T-helper 2 cell treated with Interferon-gamma antibody and Interleukin-4, amounts not matched to agents 5 μg/mL and 100 μg/mL, for 36 hours (primary cell): ENCODE results near the gene ZNF181.

Experiments used
- DNase-seq: peaks from one replicate; pipeline ENCODE4 v3.0.0; 2021; ENCODE audit warnings: low spot score
- H3K27ac Mint-ChIP-seq: one replicate; pipeline ENCODE4 v1.8.0; 2021; ENCODE audit warnings: mild to moderate bottlenecking, mixed read lengths
- H3K27me3 Mint-ChIP-seq: one replicate; pipeline ENCODE4 v1.8.0; 2021; ENCODE audit warnings: low read depth, mixed read lengths
- H3K36me3 Mint-ChIP-seq: one replicate; pipeline ENCODE4 v1.8.0; 2021; ENCODE audit warnings: low read depth, mixed read lengths
- H3K4me1 Mint-ChIP-seq: one replicate; pipeline ENCODE4 v1.8.0; 2021; ENCODE audit warnings: low read depth, mixed read lengths
- H3K4me3 Mint-ChIP-seq: one replicate; pipeline ENCODE4 v1.8.0; 2022; ENCODE audit warnings: mild to moderate bottlenecking, moderate library complexity, mixed read lengths
- H3K9me3 Mint-ChIP-seq: one replicate; pipeline ENCODE4 v1.8.0; 2021; ENCODE audit warnings: mixed read lengths

Gene ZNF181

DNA sequence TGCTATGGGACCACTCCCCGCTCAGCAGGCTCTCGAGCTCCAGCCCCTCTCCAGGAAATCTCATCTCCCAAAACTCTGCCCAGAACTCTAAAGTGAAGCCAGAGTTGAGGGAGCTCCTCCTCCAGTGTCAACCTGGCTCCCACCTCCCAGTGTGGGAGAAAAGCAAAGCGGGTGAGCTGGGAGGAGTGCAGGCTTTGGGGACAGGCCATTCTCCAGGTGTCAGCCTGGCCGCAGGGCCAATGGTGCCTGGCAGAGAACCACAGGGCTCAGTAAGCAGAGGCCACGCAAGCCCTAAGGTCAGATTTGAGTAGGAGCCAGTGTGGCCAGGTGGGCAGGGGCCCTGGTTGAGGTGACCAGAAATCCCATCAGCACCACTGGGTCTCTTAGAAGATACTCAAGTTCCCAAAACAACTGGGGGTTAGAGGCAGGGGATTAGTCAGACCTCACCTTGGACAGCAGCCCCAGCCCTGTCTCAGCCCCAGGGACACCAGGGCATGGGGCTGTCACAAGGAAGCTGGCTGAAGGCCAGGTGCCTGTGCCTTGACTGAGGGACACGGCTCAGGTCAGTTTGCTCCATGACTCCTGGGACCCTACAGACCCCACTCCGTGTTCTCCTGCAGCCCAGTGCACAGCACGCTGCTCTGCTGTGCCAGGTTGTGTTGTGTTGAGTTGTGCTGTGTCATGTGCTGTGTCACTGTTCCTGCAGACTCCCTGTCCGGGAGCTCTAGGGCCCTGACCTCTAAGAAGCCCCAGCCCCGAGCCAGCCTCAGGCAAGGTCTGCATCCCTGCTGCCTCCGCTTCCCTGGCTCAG lies 2.8 kb upstream of the ZNF181 start:
- Mint-ChIP-seq H3K4me1 (peaks cover 20% of the 10 kb centered on the region), H3K4me3 (no peak overlapping the region), H3K36me3 (peaks cover 13% of the 10 kb centered on the region), H3K9me3 (peaks cover 15% of the 10 kb centered on the region), H3K27me3 (no peaks in the 10 kb centered on the region), H3K27ac (no peak overlapping the region)
- no peak for DNase-seq

DNA sequence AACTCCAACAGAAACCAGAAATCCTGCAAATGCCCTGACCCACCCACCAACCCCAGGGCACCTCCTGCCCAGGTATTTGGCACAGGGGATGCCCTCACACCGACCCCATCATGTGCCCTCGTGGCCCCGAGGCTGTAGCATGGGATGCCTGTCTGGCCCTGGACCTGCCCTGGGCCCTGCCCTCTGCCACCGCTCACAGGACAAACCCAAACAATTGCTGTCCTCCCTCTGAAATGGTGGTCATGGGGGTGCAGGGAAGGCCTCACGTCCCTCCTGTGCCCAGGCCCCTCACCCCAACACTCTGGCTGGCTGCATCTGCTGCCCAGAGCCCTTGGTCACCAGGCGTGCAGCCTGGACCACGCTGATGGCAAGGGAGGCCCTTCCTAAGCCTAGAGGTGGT lies 2.1 kb upstream of the ZNF181 start:
- no peak overlapping the region for H3K4me3 Mint-ChIP-seq
- no peak overlapping the region for H3K27ac Mint-ChIP-seq
- H3K36me3 Mint-ChIP-seq: peaks cover 18% of the 10 kb centered on the region
- peaks cover 20% of the 10 kb centered on the region for H3K4me1 Mint-ChIP-seq
- no peak for DNase-seq
- no peaks in the 10 kb centered on the region for H3K27me3 Mint-ChIP-seq
- peaks cover 19% of the 10 kb centered on the region for H3K9me3 Mint-ChIP-seq

DNA sequence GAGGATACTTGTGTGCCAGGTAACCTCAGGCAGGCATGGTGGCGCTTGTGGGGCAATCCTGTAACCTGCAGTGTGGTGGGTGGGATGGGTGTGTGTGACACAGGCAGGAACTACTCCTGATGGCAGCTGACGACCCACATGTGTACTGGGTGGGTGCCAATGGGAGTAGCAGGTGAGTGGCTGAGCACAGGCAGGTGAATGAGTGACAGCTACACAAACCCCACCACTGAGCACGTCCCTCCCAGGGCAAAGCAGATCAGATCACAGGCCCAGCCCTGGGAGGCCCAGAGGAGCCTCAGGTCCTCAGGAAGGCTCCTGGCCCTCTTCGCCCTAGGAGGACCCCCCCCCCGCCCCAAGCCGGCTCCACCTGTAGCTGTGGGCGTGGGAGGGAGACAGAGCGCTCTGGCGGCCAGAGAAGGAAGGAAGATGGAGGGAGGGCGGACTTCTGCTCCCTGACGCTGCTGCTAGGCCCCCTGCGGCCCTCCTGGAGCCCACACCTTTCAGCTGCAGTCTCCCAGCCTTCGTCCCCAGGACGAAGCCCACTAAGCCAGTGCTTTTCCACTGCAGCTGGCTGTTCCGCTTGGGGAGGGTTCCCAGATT lies 1.3 kb upstream of the ZNF181 start:
- no peak for DNase-seq
- Mint-ChIP-seq H3K9me3 (peaks cover 20% of the 10 kb centered on the region), H3K27ac (peak overlapping the region; percentile 55), H3K27me3 (no peaks in the 10 kb centered on the region), H3K4me1 (peaks cover 20% of the 10 kb centered on the region), H3K4me3 (peak overlapping the region; percentile 54), H3K36me3 (peaks cover 18% of the 10 kb centered on the region)

DNA sequence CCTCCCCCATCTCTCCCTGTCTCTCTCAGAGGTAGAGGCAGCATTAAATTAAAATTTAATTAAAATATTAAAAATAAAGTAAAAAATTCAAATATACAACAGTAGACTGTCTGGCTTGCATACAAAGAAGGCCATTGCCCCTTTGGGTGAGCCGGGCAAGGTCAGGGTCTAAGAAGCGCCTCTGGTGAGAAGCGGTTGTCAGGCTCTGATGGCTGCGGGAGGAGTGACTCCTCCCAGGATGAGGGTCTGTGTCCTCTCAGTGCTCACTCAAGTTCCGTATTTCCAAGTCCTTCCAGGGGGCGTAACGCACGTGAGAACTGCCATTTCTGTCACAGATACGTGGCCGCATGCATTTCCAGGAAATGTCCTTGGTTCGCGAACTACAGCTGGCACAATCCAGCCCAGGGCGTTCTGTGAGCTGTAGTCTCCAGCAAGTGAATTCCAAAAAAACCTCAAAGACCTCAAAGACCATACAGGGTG lies 737 bp upstream of the ZNF181 start:
- Mint-ChIP-seq H3K27ac (peak overlapping the region; percentile 92), H3K36me3 (peaks cover 22% of the 10 kb centered on the region), H3K27me3 (no peaks in the 10 kb centered on the region), H3K4me3 (peak overlapping the region; percentile 88), H3K4me1 (peaks cover 20% of the 10 kb centered on the region), H3K9me3 (peaks cover 25% of the 10 kb centered on the region)
- no peak for DNase-seq

DNA sequence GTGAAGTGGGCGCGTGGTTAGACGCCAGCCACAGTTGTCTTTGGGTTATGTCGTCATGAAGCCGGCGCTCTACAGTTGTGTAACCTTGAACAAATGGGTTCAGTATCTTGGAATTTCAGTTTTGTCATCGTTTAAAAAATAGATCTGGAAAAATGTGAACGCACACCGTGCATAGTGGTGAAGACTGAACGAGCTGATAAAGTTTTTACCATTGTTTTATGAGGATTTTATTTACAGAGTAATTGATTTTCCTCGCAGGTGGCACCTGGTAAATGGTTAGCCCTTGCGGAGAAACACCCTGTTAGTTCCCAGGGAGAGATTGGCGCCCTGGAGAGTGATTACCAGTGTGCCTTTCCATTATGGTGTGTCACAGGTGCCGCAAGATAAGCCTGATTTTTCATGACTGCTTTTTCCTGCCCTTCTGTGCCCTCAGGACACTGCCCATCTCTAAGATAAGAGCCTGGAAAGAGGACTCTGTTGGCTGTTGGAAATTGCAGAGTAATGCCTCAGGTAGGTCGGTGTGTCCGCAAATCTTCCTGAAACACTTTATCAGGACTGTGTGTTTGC lies 577 bp downstream of the ZNF181 start:
- Mint-ChIP-seq H3K27me3 (no peaks in the 10 kb centered on the region), H3K4me1 (peaks cover 20% of the 10 kb centered on the region), H3K4me3 (peak overlapping the region; percentile 88), H3K9me3 (peaks cover 36% of the 10 kb centered on the region), H3K27ac (peak overlapping the region; percentile 92), H3K36me3 (peaks cover 32% of the 10 kb centered on the region)
- no peak for DNase-seq

DNA sequence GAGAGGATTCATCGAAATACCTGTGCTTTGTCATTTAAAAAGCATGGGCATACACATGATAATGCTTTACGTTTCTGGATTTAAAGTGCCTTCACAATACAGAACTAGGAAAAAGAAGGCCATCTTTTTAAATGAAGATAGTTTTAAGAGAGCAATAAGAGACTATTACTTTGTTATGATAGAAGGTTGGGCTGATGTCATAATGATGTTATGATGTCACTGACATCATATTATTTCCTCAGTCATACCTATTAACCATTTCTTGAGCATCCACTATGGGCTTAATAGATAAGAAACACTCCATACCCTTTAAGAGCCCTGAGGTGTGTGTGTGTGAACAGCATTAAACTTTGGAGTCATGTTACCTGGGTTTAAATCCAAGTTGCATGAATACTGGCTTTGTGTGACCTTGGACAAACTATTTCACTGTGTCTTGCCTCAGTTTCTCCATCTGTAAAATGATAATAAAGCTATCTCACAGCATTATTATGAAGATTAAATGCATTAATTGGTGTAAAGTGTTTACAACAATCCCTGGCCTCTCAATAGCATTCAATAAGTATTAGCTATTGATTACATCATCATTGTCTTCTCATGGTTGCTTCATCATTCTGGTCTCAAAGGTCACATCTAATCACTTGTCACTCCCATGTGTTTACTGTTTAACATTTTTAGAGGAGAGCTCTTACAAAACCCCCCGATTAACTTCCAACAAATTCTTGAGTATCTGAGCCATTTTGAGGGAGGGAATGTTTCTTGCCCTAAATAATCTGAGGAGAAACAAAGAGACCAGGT lies 11.1 kb downstream of the ZNF181 start:
- no peak overlapping the region for H3K27ac Mint-ChIP-seq
- no peaks in the 10 kb centered on the region for H3K27me3 Mint-ChIP-seq
- DNase-seq: no peak
- H3K4me1 Mint-ChIP-seq: no peaks in the 10 kb centered on the region
- H3K4me3 Mint-ChIP-seq: no peak overlapping the region
- peaks cover 13% of the 10 kb centered on the region for H3K36me3 Mint-ChIP-seq
- peaks cover 74% of the 10 kb centered on the region for H3K9me3 Mint-ChIP-seq

DNA sequence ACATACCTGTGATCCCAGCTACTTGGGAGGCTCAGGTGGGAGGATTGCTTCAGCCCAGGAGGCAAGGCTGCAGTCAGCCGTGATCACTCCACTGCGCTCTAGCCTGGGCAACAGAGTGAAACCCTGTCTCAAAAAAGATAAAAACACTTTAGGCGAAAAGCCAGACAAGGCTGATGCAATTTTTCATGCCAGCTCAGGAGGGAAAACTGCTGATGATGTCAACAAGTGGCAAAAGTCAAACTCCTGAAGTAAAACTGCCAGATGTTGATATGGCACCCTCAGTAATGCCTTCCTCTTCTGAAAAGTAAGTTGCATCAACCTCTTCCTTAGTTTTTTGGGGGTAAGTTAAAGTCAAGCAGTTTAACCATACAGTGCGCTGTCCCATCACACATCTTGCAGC lies 23.4 kb downstream of the ZNF181 start:
- Mint-ChIP-seq H3K9me3 (peaks cover 80% of the 10 kb centered on the region), H3K27ac (no peak overlapping the region), H3K4me3 (no peak overlapping the region), H3K4me1 (no peaks in the 10 kb centered on the region), H3K27me3 (no peaks in the 10 kb centered on the region), H3K36me3 (peaks cover 3% of the 10 kb centered on the region)
- DNase-seq: no peak

DNA sequence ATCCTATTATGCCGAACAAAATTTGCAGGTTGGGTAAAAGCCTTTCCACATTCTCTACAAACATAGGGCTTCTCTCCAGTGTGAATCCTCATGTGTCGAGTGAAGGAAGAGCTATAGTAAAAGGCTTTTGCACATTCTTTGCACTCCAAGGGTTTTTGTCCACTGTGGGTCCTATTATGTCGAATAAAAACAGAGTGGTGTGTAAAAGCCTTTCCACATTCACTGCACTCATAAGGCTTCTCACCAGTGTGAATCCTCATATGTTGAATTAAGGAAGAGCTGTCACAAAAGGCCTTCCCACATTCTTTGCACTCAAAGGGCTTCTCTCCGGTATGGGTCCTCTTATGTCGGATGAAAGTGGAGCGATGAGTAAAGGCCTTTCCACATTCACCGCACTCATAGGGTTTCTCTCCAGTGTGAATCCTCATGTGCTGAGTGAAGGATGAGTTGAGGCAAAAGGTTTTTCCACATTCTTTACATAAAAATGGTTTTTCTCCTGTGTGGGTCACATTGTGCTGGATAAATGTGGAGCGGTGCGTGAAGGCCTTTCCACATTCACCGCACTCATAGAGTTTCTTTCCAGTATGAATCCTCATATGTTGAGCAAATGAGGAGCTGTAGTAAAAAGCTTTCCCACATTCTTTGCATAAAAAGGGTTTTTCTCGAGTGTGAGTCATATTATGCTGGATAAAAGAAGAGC lies 25.3 kb downstream of the ZNF181 start:
- H3K36me3 Mint-ChIP-seq: peaks cover 8% of the 10 kb centered on the region

DNA sequence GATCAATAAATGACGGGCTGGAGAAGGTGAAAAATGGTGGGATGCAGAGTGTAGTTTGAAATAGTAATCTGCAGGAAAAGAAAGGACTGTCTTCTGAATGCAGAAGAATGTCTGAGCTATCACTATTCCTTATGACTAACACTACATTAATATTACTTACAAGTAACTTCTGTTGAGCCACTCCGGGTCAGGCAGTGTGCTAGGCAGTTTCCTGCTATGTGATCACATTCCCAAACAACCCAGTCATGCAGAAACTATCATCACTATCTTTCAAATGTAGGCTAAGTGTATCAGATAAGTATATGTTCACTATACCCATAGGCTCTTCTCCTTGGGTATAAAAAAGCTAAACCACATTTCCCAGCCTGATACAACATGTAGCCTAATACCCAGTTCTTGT lies 32.3 kb downstream of the ZNF181 start:
- no peak for DNase-seq
- Mint-ChIP-seq H3K27me3 (no peaks in the 10 kb centered on the region), H3K27ac (no peak overlapping the region), H3K4me3 (no peak overlapping the region), H3K36me3 (peaks cover 27% of the 10 kb centered on the region), H3K4me1 (peaks cover 1% of the 10 kb centered on the region), H3K9me3 (peaks cover 53% of the 10 kb centered on the region)

More for the DNA sequence above, 25.3 kb downstream of the ZNF181 start:
- H3K4me3 Mint-ChIP-seq: no peak overlapping the region
- no peak overlapping the region for H3K27ac Mint-ChIP-seq
- no peak for DNase-seq
- H3K27me3 Mint-ChIP-seq: no peaks in the 10 kb centered on the region
- no peaks in the 10 kb centered on the region for H3K4me1 Mint-ChIP-seq
- H3K9me3 Mint-ChIP-seq: peaks cover 82% of the 10 kb centered on the region

DNA sequence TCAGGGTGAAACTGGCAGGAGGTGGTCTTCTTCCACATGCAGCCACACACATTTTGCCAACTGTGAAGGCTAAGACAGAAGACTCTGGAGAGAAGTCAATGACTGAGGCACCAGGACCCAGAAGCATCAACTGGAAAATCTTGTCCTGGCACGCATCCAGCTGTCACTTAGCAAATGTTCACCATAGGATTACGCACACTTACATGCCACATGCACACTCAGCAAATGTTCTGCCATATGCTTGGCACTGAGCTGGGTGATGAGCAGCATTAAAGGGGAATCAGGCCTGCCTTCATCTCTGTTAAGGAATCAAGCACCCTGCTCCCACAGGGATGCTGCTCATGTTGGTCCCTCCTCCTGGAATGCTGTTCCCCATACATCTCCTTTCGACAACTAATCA lies 33.9 kb downstream of the ZNF181 start:
- no peak overlapping the region for H3K4me3 Mint-ChIP-seq
- peaks cover 45% of the 10 kb centered on the region for H3K9me3 Mint-ChIP-seq
- no peak overlapping the region for H3K27ac Mint-ChIP-seq
- peaks cover 26% of the 10 kb centered on the region for H3K36me3 Mint-ChIP-seq
- DNase-seq: no peak
- H3K4me1 Mint-ChIP-seq: peaks cover 6% of the 10 kb centered on the region
- H3K27me3 Mint-ChIP-seq: no peaks in the 10 kb centered on the region

DNA sequence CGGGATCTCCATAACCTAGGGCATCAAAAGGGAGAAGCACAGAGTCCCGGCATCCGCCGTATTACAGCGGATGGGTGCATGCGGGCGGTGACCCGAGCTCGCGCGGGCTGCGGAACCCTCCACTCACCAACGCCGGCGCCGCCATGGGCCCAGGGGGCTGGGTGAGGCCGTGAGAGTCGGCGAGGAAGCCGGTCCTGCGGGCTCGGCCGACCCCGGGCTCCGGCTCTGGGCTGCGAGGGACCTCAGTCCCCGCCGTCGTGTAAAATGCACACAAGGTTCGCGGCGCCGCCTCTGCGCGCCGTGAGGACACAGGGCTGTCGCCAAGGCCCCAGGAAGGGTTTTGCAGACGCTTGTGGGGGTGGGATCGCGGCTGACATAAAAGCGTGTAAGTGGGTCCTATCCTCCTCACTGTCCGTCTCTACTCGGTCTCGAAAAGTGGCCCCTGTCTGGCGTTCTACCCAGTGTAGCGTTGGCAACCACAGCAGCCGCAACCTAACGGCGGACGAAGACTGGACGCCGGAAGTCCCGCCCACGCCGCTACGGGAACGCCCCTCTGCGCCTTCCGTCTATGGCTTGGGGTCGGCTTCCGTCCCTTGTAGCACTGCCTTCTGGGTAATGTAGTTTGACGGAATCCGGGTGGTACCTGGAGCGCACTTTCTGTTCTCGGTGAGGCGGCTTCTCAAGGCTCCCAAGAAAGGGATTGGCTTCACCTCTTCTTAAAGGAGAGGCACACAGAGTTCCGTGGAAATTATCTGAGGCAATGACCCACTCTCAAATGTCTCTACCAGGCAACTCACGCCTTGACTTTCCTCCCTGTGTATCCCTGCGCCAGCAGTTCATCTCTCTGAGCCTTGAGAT lies 38.9 kb downstream of the ZNF181 start, which contains the start of gene ZNF599:
Gene ZNF599 (minus strand): TSS at position 519 of the 858 bp plus-strand sequence. CDS start 374 bp downstream, at position 145.
- Mint-ChIP-seq H3K36me3 (peaks cover 5% of the 10 kb centered on the region), H3K27me3 (no peaks in the 10 kb centered on the region), H3K27ac (peak within 1 kb of the TSS; percentile 88), H3K9me3 (peaks cover 34% of the 10 kb centered on the region), H3K4me1 (peaks cover 9% of the 10 kb centered on the region), H3K4me3 (peak within 1 kb of the TSS; percentile 91)
- peak; percentile 86 for DNase-seq

DNA sequence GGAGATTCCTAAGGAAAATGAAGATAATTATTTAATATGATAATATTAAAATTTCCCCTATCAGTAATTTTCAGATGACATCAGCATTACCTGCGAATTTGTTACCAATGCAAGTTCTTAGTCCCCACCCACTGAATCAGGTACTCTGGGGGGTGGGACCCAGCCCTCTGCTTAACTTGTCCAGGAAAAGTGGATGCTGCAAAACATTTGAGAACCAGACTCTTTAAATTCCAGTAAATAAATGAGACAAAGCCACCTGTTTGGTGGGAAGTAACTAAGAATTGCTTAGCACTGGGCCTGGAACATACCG lies 39.5 kb downstream of the ZNF181 start:
- Mint-ChIP-seq H3K36me3 (peaks cover 1% of the 10 kb centered on the region), H3K27ac (no peak overlapping the region), H3K27me3 (no peaks in the 10 kb centered on the region), H3K4me3 (peak overlapping the region; percentile 91), H3K9me3 (peaks cover 34% of the 10 kb centered on the region), H3K4me1 (peaks cover 9% of the 10 kb centered on the region)
- no peak for DNase-seq

DNA sequence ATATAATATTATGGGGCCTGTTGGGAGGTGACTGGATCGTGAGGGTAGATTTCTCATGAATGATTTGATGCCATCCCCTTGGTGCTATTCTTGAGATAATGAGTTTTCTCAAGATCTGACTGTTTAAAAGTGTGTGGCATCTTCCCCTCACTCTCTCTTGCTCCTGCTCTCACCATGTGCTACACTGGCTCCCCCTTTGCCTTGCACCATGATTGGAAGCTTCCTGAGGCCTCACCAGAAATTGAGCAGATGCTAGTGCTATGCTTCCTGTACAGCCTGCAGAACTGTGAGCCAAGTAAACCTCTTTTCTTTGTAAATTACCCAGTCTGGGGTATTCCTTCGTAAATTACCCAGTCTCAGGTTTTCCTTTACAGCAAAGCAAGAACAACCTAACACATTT lies 40.8 kb downstream of the ZNF181 start:
- Mint-ChIP-seq H3K36me3 (peaks cover 1% of the 10 kb centered on the region), H3K4me3 (no peak overlapping the region), H3K9me3 (peaks cover 34% of the 10 kb centered on the region), H3K4me1 (peaks cover 9% of the 10 kb centered on the region), H3K27me3 (no peaks in the 10 kb centered on the region), H3K27ac (no peak overlapping the region)
- DNase-seq: no peak
